GM06990 (cell line): Measurements from ENCODE around the gene ELAVL3.

Experiments used
- DNase-seq: peaks from one replicate; pipeline ENCODE4 v3.0.0-alpha.2; 2011; ENCODE audit not compliant: insufficient read length; ENCODE audit errors: extremely low read depth
- H3K27me3 ChIP-seq: replicated peaks from 2 replicates; pipeline ENCODE4 v1.6.0; 2011; ENCODE audit warnings: low read length; ENCODE audit not compliant: control insufficient read depth, insufficient read depth
- H3K36me3 ChIP-seq: 2 replicates; pipeline ENCODE4 v1.5.1; 2011; ENCODE audit warnings: low read length; ENCODE audit not compliant: control insufficient read depth, insufficient read depth
- H3K4me3 ChIP-seq: replicated peaks from 2 replicates; pipeline ENCODE4 v1.5.1; 2011; ENCODE audit warnings: low read depth, mild to moderate bottlenecking, control low read depth, low read length
- TF ChIP-seq, protein P1 (sequence below): IDR thresholded peaks from 2 replicates; pipeline ENCODE4 v1.5.1; 2011; ENCODE audit warnings: low read length, control low read depth, mild to moderate bottlenecking, inconsistent platforms; ENCODE audit not compliant: insufficient read depth, poor library complexity, severe bottlenecking

Gene ELAVL3

DNA sequence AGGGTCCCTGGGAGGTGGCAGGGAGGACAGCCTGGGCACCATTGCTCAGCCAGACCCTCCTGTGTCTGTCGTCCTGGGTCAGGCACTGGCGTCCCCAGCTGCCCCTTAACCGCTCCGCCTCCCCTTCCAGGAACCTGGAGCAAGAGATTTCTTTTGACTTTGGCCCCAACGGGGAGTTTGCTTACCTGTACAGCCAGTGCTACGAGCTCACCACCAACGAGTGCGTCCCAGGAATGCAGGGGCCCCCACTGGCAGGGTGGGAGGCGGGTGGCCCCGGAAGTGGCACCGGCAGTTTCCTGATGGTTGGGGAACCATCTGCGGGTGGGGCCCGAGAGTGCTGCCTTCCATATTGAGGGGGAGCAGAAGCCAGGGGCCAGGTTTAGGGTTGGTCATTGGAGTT, 32.4 kb downstream of the ELAVL3 start:
- TF ChIP-seq, protein P1, sequence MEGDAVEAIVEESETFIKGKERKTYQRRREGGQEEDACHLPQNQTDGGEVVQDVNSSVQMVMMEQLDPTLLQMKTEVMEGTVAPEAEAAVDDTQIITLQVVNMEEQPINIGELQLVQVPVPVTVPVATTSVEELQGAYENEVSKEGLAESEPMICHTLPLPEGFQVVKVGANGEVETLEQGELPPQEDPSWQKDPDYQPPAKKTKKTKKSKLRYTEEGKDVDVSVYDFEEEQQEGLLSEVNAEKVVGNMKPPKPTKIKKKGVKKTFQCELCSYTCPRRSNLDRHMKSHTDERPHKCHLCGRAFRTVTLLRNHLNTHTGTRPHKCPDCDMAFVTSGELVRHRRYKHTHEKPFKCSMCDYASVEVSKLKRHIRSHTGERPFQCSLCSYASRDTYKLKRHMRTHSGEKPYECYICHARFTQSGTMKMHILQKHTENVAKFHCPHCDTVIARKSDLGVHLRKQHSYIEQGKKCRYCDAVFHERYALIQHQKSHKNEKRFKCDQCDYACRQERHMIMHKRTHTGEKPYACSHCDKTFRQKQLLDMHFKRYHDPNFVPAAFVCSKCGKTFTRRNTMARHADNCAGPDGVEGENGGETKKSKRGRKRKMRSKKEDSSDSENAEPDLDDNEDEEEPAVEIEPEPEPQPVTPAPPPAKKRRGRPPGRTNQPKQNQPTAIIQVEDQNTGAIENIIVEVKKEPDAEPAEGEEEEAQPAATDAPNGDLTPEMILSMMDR = no peak
- Histone ChIP-seq H3K4me3 (no peak overlapping the region), H3K27me3 (no peaks in the 10 kb centered on the region), H3K36me3 (peaks cover 43% of the 10 kb centered on the region)
- no peak for DNase-seq

GRCh38 chr19:11447347-11448262, 33.2 kb downstream of the ELAVL3 start:
- Histone ChIP-seq H3K4me3 (no peak overlapping the region), H3K36me3 (peaks cover 43% of the 10 kb centered on the region), H3K27me3 (no peaks in the 10 kb centered on the region)
- TF ChIP-seq, protein P1 = no peak
- DNase-seq = no peak

DNA sequence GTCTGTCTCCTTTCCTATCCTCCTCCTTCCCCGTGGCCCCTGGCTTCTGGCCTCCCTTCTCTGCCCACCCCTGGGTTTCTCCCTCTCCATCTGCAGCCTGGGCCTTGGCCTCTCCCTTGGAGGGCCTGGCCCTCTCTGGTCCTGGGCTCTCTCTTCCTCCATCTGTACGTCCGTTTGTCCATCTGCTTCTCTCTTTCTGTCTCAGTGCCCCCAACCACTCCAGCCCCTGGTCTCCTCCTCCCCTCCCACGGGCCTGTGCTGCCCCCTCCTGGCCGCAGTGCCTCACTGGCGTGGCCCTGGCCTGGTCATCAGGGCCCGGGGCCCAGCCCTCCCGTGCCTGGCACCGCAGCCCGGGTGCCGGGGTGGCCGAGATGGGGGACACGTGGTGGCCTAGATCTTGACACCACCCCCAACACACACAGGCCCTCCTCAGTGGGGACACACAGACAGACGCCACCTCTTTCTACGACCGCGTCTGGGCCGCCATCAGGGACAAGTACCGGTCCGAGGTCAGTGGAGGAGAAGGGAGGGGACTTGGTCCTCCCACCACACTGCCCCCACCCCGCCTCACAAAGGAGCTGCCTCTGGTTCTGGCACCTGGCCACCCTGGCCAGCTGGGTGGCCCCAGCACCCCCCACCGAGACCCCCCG, 34.1 kb downstream of the ELAVL3 start:
- Histone ChIP-seq H3K4me3 (no peak overlapping the region), H3K27me3 (no peaks in the 10 kb centered on the region), H3K36me3 (peaks cover 46% of the 10 kb centered on the region)
- no peak for DNase-seq
- TF ChIP-seq, protein P1 = peak; percentile 76

- peaks cover 51% of the 10 kb centered on the region for H3K36me3 ChIP-seq
- no peak for DNase-seq
- no peak overlapping the region for H3K4me3 ChIP-seq
- no peaks in the 10 kb centered on the region for H3K27me3 ChIP-seq
- TF ChIP-seq, protein P1 = no peak
These were observed 34.6 kb downstream of the ELAVL3 start for GRCh38 chr19:11446271-11446651.

DNA sequence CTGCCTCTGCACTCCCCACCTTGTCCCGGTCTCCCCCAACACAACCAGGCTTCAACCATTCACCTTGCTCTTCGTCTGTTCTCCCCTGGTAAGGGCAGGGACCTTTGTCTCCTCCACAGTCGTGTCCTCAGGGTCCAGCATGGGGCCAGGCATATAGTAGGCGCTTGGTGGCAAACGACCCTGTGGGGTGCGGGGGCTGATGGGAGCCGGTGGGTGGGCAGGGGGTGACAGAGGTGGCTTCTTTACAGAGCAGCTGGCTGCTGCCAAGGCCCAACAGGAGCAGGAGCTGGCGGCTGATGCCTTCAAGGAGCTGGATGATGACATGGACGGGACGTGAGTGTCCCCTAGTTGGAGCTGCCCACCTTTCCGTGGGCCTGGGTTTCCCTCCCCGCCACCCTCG, 35.7 kb downstream of the ELAVL3 start:
- H3K27me3 ChIP-seq = no peaks in the 10 kb centered on the region
- TF ChIP-seq, protein P1 = no peak
- DNase-seq = no peak
- H3K36me3 ChIP-seq = peaks cover 55% of the 10 kb centered on the region
- H3K4me3 ChIP-seq = no peak overlapping the region
